Measurements from ENCODE around the gene ARID5B.
A peak's percentile ranks its signal among the peaks of the same experiment; 100 is the strongest.

Gene ARID5B

GRCh38 chr10:62130948-62131347 is 229.4 kb downstream of the ARID5B start:
- Histone ChIP-seq H3K27ac (ENCODE audit: low read depth, low read length) (no peak overlapping the region), H2BK120ac (ENCODE audit: insufficient read depth, low read length, poor library complexity) (no peak overlapping the region), H3K23ac (ENCODE audit: low read length) (no peak overlapping the region), H3K79me1 (ENCODE audit: low read length) (peaks cover 1% of the 10 kb centered on the region), H3K36me3 (ENCODE audit: control insufficient read depth in 1 of 2, insufficient read depth in 2 of 2, low read length in 2 of 2) (no peaks in the 10 kb centered on the region), H2AK5ac (ENCODE audit: low read length) (no peak overlapping the region), H3K14ac (ENCODE audit: low read length) (no peak overlapping the region), H4K8ac (ENCODE audit: low read depth, low read length) (no peak overlapping the region), H3K4ac (ENCODE audit: low read depth, low read length) (no peak overlapping the region), H2AFZ (ENCODE audit: insufficient read depth, low read length, poor library complexity) (no peak overlapping the region), H2BK5ac (ENCODE audit: low read depth, low read length, poor library complexity) (no peak overlapping the region), H2BK12ac (ENCODE audit: low read length) (no peak overlapping the region), H4K12ac (ENCODE audit: low read depth, low read length) (no peak overlapping the region), H3K4me3 (ENCODE audit: low read depth, low read length) (no peak overlapping the region), H4K91ac (ENCODE audit: low read depth, low read length) (no peak overlapping the region), H3K27me3 (ENCODE audit: insufficient read depth, low read length) (no peaks in the 10 kb centered on the region), H3K79me2 (ENCODE audit: control insufficient read depth, insufficient read depth, low read length, poor library complexity) (no peaks in the 10 kb centered on the region), H3K9me3 (ENCODE audit: insufficient read depth, low read depth, low read length) (no peaks in the 10 kb centered on the region), H3K9ac (ENCODE audit: low read length) (no peak overlapping the region), H3K4me1 (ENCODE audit: control insufficient read depth in 1 of 2, insufficient read depth in 2 of 2, low read length in 2 of 2) (no peaks in the 10 kb centered on the region), H3K18ac (ENCODE audit: low read length) (no peak overlapping the region), H3K4me2 (ENCODE audit: low read length) (no peak overlapping the region)
- no peak for DNase-seq
- no CpG with 5 or more reads among the region's 3 CpGs for WGBS (ENCODE audit: extremely low coverage, insufficient coverage, insufficient read length)

- Histone ChIP-seq H4K91ac (ENCODE audit: low read depth, low read length) (no peak overlapping the region), H3K4me3 (ENCODE audit: low read depth, low read length) (no peak overlapping the region), H3K4me1 (ENCODE audit: control insufficient read depth in 1 of 2, insufficient read depth in 2 of 2, low read length in 2 of 2) (no peaks in the 10 kb centered on the region), H2AK5ac (ENCODE audit: low read length) (no peak overlapping the region), H3K18ac (ENCODE audit: low read length) (no peak overlapping the region), H3K9ac (ENCODE audit: low read length) (no peak overlapping the region), H4K12ac (ENCODE audit: low read depth, low read length) (no peak overlapping the region), H3K79me1 (ENCODE audit: low read length) (peaks cover 1% of the 10 kb centered on the region), H3K36me3 (ENCODE audit: control insufficient read depth in 1 of 2, insufficient read depth in 2 of 2, low read length in 2 of 2) (no peaks in the 10 kb centered on the region), H3K9me3 (ENCODE audit: insufficient read depth, low read depth, low read length) (no peaks in the 10 kb centered on the region), H2AFZ (ENCODE audit: insufficient read depth, low read length, poor library complexity) (no peak overlapping the region), H2BK120ac (ENCODE audit: insufficient read depth, low read length, poor library complexity) (no peak overlapping the region), H3K23ac (ENCODE audit: low read length) (no peak overlapping the region), H4K8ac (ENCODE audit: low read depth, low read length) (no peak overlapping the region), H2BK12ac (ENCODE audit: low read length) (no peak overlapping the region), H3K4me2 (ENCODE audit: low read length) (no peak overlapping the region), H3K79me2 (ENCODE audit: control insufficient read depth, insufficient read depth, low read length, poor library complexity) (no peaks in the 10 kb centered on the region), H2BK5ac (ENCODE audit: low read depth, low read length, poor library complexity) (no peak overlapping the region), H3K27ac (ENCODE audit: low read depth, low read length) (no peak overlapping the region), H3K14ac (ENCODE audit: low read length) (no peak overlapping the region), H3K27me3 (ENCODE audit: insufficient read depth, low read length) (no peaks in the 10 kb centered on the region), H3K4ac (ENCODE audit: low read depth, low read length) (no peak overlapping the region)
- no peak for DNase-seq
- WGBS (ENCODE audit: extremely low coverage, insufficient coverage, insufficient read length): no CpG with 5 or more reads among the region's 4 CpGs
These were observed 230.2 kb downstream of the ARID5B start for GRCh38 chr10:62131724-62132123.

GRCh38 chr10:62133618-62134017 is 232.1 kb downstream of the ARID5B start:
- Histone ChIP-seq H2BK12ac (ENCODE audit: low read length) (no peak overlapping the region), H4K12ac (ENCODE audit: low read depth, low read length) (no peak overlapping the region), H2BK5ac (ENCODE audit: low read depth, low read length, poor library complexity) (no peak overlapping the region), H3K79me2 (ENCODE audit: control insufficient read depth, insufficient read depth, low read length, poor library complexity) (no peaks in the 10 kb centered on the region), H3K23ac (ENCODE audit: low read length) (no peak overlapping the region), H2AK5ac (ENCODE audit: low read length) (no peak overlapping the region), H3K4ac (ENCODE audit: low read depth, low read length) (no peak overlapping the region), H3K79me1 (ENCODE audit: low read length) (peaks cover 1% of the 10 kb centered on the region), H3K27me3 (ENCODE audit: insufficient read depth, low read length) (no peaks in the 10 kb centered on the region), H2AFZ (ENCODE audit: insufficient read depth, low read length, poor library complexity) (no peak overlapping the region), H3K14ac (ENCODE audit: low read length) (no peak overlapping the region), H3K27ac (ENCODE audit: low read depth, low read length) (no peak overlapping the region), H4K91ac (ENCODE audit: low read depth, low read length) (no peak overlapping the region), H3K9me3 (ENCODE audit: insufficient read depth, low read depth, low read length) (peaks cover 2% of the 10 kb centered on the region), H3K4me3 (ENCODE audit: low read depth, low read length) (no peak overlapping the region), H3K36me3 (ENCODE audit: control insufficient read depth in 1 of 2, insufficient read depth in 2 of 2, low read length in 2 of 2) (no peaks in the 10 kb centered on the region), H3K9ac (ENCODE audit: low read length) (peak overlapping the region; percentile 26), H4K8ac (ENCODE audit: low read depth, low read length) (no peak overlapping the region), H3K4me1 (ENCODE audit: control insufficient read depth in 1 of 2, insufficient read depth in 2 of 2, low read length in 2 of 2) (no peaks in the 10 kb centered on the region), H3K4me2 (ENCODE audit: low read length) (no peak overlapping the region), H3K18ac (ENCODE audit: low read length) (no peak overlapping the region), H2BK120ac (ENCODE audit: insufficient read depth, low read length, poor library complexity) (no peak overlapping the region)
- DNase-seq: no peak

GRCh38 chr10:62136931-62137330 is 235.4 kb downstream of the ARID5B start:
- peak in 1 of 2 donors; percentile 65 for DNase-seq
- Histone ChIP-seq H3K18ac (ENCODE audit: low read length) (no peak overlapping the region), H3K36me3 (ENCODE audit: control insufficient read depth in 1 of 2, insufficient read depth in 2 of 2, low read length in 2 of 2) (no peaks in the 10 kb centered on the region), H3K79me1 (ENCODE audit: low read length) (peaks cover 1% of the 10 kb centered on the region), H3K9me3 (ENCODE audit: insufficient read depth, low read depth, low read length) (peaks cover 2% of the 10 kb centered on the region), H3K9ac (ENCODE audit: low read length) (no peak overlapping the region), H2AK5ac (ENCODE audit: low read length) (no peak overlapping the region), H3K4me2 (ENCODE audit: low read length) (no peak overlapping the region), H3K4ac (ENCODE audit: low read depth, low read length) (no peak overlapping the region), H4K12ac (ENCODE audit: low read depth, low read length) (no peak overlapping the region), H2AFZ (ENCODE audit: insufficient read depth, low read length, poor library complexity) (no peak overlapping the region), H4K91ac (ENCODE audit: low read depth, low read length) (no peak overlapping the region), H3K14ac (ENCODE audit: low read length) (no peak overlapping the region), H3K79me2 (ENCODE audit: control insufficient read depth, insufficient read depth, low read length, poor library complexity) (no peaks in the 10 kb centered on the region), H2BK12ac (ENCODE audit: low read length) (no peak overlapping the region), H3K27me3 (ENCODE audit: insufficient read depth, low read length) (no peaks in the 10 kb centered on the region), H3K27ac (ENCODE audit: low read depth, low read length) (no peak overlapping the region), H3K23ac (ENCODE audit: low read length) (no peak overlapping the region), H3K4me3 (ENCODE audit: low read depth, low read length) (no peak overlapping the region), H2BK5ac (ENCODE audit: low read depth, low read length, poor library complexity) (no peak overlapping the region), H2BK120ac (ENCODE audit: insufficient read depth, low read length, poor library complexity) (no peak overlapping the region), H4K8ac (ENCODE audit: low read depth, low read length) (no peak overlapping the region), H3K4me1 (ENCODE audit: control insufficient read depth in 1 of 2, insufficient read depth in 2 of 2, low read length in 2 of 2) (no peaks in the 10 kb centered on the region)
- WGBS (ENCODE audit: extremely low coverage, insufficient coverage, insufficient read length): no CpG with 5 or more reads among the region's 3 CpGs
